Stimulated activated CD4-positive, alpha-beta T cell treated with anti-CD3 and anti-CD28 coated beads, TNF-alpha, amount 100 ng/mL, for 48 hours (primary cell): ENCODE data around the gene NFATC3.
"Not testable (repeated sequence)": the region's sequence is repeated elsewhere in the genome, so short reads cannot be mapped to it uniquely, and the experiment has no call there.

Experiments
- DNase-seq, 3 donors: peaks; one replicate each; pipeline ENCODE4 v3.0.0-alpha.2; 2020; ENCODE audit warnings: low read depth in 3 of 3

Gene NFATC3

DNA sequence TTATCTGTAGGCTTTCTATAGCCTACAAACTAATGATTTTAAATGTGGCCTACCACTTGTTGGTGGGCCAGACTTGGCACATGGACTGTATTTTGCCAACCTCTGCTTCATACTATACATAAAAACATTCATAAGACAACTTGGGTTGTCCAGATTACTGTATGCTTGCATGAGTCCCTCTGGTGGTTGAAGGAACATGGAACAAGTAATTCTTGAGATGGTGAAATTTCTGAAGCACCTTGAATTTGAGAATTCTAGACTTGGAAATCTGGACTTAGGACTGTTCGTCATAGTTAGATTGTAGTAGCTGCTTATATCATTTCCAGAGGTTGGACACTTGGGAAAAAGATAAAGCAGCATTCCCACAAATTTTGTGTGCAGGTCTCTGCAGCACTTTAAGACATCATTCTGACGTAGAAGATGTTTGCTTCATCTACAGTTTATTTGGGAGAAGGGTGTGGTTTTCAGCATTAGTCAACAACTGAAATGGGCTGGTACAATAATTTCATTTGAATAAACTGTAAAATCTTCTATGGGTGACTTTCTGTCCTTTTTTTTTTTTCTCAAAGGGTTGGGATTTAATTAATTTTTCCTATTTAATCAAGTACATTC, 31.2 kb downstream of the NFATC3 start:
- no peak for DNase-seq

DNA sequence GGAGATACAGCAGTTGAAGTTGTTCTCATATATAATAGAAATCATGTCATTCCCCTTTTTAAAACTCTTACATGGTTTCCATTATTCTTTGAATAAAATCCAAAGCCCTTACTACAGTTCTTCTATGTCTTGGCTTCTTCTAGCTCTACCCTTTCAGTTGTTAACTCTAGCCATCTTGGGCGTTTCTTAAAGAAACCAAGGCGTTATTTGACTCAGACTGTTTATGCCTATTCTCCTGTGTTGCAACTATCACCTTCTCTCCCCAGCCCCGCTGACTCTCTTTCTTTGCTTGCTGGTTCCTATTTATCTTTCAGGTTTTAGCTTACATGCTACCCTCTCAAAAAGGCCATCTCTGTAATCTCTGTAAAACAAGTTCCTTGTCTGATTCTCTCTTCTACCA, 32.7 kb downstream of the NFATC3 start:
- DNase-seq, result no peak

DNA sequence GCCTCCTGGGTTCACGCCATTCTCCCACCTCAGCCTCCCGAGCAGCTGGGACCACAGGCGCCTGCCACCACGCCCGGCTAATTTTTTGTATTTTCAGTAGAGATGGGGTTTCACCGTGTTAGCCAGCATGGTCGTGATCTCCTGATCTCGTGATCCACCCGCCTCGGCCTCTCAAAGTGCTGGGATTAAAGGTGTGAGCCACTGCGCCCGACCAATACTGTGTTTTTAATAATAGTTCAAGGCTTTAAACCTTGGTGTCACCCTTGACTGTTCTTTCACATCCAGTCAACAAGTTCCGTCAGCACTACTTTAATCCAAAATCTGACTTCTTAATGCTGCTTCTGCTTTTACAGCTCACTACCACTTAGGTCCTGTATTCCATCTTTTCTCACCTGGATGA, 33.8 kb downstream of the NFATC3 start:
- not testable (repeated sequence) for DNase-seq

DNA sequence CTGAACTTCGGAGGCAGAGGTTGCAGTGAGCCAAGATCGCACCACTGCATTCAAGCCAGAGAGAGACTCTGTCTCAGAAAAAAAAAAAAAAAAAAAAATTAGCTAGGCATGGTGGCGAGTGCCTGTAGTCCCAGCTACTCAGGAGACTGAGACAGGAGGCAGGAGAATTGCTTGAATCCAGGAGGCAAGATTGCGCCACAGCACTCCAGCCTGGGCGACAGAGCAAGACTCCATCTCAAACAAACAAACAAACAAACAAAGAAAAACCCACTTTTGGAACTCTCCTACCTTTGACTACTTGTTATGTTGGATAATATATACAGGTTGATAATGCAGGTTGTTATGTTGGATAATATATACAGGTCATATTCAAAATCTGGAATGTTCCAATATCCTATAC, 35.3 kb downstream of the NFATC3 start:
- DNase-seq, result not testable (repeated sequence)

DNA sequence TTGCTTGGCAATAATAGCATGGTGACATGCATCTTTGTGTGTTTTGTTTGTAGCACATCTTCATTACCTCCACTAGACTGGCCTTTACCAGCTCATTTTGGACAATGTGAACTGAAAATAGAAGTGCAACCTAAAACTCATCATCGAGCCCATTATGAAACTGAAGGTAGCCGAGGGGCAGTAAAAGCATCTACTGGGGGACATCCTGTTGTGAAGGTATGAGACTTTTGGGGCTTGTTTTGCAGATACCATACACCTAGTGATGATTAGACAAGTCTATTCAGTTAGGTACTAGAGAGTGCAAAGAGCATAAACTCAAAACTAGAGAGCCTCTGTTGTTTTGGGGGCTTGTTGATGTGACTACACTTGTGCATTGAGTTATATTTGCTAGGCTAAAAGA, 41.2 kb downstream of the NFATC3 start:
- DNase-seq, result no peak

DNA sequence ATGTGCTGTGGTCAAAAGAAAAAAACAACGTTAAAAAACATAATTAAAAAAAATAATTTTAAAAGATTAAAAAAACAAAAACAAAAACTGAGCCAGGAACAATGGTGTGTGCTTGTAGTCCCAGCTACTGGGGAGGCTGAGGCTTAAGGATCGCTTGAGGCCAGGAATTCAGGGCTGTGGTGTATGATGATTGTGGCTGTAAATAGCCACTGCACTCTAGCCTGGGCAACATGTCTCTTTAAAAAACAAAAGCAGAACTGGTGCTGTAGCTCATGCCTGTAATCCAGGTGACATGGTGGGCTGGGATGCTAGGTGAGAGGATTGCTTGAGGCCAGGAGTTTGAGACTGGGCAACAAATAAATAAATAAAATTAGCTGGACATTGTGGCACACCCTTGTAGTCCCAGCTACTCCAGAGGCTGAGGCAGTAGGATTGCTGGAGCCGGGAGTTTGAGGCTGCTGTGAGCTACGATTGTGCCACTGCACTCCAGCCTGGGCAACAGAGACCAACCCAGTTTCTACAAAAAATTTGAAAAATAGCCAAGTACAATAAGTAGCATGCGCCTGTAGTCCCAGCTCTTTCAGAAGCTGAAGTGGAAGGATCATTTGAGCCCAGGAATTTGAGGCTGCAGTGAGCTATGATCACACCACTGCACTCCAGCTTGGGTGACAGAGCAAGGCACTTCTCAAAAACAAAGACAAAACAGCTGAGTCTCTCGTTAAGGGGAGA, 43.6 kb downstream of the NFATC3 start:
- DNase-seq, result no peak

DNA sequence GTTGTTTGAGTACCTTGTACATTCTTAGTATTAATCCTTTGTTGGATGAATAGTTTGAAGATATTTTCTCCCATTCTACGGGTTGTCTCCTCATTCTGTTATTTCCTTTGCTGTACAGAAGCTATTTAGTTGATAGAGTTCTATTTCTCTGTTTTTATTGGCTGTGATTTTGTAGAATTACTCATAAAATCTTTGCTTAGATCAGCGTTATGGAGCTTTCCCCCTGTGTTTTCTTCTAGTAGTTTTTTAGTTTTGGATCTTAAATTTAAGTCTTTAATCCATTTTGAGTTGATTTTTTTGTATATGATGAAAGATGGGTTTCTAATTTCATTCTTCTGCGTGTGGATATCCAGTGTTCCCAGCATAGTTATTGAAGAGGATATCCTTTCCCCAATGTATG, 45.4 kb downstream of the NFATC3 start:
- no peak for DNase-seq

DNA sequence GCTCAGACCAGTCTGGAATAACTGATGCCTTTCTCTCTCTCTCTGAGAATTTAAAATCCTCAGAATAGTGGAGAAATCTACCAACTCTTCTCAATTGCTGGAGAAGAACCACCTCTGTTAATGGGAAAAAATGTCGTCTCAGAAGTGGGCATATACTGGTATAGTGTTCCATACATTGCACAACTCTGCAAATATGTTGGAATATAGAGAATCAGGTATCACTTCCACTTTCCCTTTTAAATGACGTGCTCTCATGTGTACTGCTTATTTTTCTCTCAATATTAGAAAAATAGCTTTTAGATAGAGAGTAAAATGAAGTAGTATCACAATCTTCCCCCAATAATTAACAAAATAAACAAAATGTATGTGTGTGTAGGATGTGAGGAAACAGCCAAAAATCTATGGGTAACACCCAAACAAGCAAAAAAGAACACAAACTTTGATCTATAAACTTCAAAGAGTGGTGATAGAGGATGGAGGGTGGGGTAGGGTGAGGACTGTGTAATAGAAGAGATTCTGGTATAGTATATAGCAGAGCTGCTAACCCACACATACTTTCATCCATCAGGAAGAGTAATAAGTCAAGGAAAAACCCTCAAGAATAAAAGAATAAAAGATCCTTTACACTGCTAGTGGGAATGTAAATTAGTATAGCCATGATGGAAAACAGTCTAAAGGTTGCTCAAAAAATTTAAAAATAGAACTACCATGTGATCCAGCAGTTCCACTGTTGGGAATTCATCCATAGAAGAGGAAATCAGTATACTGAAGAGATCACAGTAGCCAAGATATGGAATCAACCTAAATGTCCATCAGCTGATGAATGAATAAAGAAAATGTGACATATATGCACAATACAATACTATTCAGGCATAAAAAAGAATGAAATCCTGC, 46.9 kb downstream of the NFATC3 start:
- no peak for DNase-seq

DNA sequence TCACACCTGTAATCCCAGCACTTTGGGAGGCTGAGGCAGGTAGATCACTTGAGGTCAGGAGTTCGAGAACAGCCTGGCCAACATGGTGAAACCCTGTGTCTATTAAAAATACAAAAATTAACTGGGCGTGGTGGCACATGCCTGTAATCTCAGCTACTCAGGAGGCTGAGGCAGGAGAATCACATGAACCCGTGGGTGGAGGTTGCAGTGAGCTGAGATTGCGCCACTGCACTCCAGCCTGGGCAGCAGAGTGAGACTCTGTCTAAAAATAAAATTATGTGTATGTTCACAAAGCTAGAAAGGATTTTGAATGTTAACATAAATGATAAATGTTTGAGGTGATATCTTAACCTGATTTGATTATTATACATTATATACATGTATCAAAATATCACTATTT, 47.8 kb downstream of the NFATC3 start:
- DNase-seq, result not testable (repeated sequence)

DNA sequence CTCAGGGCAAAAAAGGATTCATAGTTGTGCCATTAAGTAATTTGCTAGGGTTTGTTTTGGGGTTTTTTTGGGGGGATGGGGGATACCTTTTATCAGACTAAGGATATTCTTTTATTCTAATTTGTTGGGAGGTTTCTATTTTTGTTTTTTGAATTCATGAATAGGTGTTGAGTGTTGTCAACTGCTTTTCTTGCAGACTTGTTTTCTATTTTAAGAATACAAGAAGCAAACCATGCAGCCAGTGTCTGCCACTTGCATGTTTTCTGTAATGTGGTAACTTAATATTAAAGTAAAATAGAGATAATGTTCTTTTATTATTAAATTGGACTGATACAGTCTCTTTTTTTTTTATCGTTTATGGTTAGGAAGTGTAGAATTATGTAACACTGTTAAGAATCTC, 49.5 kb downstream of the NFATC3 start:
- no peak for DNase-seq

DNA sequence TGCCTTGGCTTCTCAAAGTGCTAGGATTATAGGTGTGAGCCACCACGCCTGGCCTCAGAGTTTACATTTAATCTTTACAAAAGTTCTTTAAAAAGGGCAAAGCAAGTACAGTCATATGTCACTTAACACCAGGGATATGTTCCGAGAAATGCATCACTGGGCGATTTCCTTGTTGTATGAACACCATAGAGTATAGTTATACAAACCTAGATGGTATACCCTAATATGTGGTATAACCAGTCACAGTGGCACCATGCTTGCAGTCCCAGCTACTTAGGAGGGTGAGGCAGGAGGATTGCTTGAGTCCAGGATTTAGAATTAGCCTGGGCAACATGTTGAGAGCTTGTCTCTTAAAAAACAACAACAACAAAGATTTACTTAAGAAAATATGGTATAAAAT, 51.3 kb downstream of the NFATC3 start:
- no peak for DNase-seq

DNA sequence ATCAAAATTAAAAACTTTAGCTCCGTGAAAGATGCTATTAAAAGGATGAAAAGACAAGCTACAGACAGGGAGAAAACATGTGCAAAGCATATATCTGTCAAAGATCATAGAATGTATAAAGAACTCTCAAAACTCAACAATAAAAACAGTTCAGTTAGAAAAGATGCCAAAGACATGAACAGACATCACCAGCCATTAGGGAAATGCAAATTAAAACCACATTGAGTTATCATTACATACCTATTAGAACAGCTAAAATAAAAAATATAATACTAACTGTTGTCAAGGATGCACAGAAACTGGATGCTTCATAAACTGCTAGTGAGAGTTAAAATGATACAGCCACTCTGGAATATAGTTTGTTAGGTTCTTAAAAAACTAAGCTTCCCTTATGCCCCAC, 58.8 kb downstream of the NFATC3 start:
- no peak for DNase-seq

DNA sequence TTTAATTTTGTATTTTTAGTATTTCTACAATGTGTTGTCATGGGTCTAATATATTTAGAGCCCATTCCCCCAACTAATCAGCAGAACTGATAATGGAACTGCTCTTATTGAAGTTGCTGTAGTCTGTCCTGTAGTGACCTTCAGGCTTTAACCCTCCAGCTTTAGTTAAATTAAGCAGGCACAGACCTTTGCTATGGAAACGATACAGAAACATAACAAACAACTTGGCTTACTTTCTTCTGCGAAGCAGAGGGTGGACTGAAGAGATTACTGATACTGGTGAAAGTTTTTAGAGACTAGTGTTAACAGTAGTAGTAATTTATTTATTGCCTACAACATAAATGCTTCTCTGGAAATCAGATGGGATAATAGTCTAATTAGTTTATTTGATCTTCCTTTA, 61.4 kb downstream of the NFATC3 start:
- no peak for DNase-seq

DNA sequence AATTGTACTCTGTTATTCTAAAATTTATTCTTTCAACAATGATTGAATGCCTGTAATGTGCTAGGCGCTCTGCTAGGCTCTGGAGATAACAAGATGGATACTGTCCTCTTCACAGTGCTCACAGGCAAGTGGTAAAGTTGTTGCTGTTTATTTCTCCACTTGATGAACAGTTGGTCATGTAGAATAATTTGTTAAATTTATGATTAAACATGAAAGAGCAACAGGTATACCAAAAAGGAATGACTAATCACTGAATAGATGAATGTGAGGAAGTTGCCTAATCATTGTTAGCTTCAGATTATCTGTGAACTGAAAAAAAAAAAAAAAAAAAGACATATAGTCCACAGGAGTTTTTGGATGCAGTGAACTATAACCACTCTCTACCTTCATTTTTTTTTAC, 62.3 kb downstream of the NFATC3 start:
- no peak for DNase-seq

DNA sequence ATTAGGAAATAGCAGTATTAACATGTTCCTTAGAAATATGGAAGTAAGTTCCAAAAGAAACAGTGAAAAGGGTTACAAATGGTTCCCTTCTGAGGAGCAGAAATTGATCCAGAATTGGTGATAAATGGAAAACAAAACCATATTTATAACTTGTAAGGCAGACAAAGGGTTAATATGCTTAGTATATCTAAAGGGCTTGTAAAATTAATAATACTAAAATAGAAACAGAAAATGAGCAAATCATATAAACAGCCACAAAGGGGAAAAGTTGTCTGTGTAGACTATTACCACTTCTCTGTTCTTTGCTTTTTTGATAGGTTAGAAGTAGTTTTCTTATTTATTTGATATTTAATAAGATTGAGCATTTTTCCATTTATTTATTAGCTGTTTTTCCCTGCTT, 64.4 kb downstream of the NFATC3 start:
- DNase-seq, result no peak

DNA sequence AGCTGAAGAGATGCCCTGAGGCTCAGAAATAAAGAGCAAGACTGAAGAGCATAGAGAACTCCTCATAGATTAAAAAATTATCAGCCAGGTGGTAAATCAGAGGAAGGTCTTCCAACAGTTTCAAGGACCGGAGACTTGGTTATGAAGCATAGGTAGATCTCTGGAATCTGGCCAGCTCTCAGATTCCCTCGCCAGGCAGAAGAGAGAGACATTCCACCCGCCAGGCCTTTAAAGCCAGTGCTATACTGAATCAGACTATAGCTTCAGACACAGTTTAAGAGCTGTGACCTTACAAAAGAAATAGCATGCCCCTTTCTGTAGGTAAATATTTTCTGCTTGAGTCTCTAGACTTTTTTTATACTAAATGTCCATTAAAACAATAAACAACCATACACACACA, 70.3 kb downstream of the NFATC3 start:
- DNase-seq, result no peak

DNA sequence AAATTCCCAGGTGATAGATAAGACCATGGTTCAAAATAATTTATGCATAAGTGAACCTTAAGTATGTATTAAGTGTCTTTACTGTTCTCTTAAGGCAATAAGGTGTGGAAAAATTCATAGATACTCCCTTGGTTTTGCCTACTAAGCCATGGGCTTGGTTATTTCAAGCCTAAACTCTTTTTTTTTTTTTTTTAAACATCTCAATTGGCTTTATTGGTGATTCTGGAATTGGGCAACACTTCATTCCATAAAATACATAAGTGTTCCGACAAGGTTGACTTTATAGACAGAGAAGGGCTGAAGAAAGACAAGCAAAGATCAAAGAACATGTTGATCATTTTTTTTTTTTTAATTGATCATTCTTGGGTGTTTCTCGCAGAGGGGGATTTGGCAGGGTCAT, 77.2 kb downstream of the NFATC3 start:
- no peak for DNase-seq

DNA sequence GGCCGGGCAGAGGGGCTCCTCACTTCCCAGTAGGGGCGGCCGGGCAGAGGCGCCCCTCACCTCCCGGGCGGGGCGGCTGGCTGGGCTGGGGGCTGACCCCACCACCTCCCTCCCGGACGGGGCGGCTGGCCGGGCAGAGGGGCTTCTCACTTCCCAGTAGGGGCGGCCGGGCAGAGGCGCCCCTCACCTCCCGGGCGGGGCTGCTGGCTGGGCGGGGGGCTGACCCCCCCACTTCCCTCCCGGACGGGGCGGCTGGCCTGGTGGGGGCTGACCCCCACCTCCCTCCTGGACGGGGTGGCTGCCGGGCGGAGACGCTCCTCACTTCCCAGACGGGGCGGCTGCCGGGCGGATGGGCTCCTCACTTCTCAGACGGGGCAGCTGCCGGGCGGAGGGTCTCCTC, 78.1 kb downstream of the NFATC3 start:
- not testable (repeated sequence) for DNase-seq

DNA sequence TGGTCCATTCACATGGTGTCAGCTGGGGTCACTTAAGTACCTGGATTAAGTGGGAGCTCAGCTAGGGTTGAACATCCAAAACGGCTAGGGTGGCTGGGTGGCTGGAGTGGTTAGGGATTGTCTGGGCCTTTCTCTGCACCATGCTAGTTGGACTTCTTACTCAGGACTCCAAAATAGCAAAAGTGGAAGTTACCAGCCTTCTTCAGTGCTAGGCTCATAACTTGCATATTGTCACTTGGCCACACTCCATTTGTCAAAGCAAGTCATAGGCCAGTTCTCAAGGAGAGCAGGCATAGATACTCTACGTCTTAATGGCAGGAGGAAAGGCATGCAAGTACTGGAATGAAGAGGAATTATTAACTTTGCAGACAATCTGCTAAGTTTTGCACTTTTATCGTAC, 81.1 kb downstream of the NFATC3 start:
- DNase-seq, result no peak

DNA sequence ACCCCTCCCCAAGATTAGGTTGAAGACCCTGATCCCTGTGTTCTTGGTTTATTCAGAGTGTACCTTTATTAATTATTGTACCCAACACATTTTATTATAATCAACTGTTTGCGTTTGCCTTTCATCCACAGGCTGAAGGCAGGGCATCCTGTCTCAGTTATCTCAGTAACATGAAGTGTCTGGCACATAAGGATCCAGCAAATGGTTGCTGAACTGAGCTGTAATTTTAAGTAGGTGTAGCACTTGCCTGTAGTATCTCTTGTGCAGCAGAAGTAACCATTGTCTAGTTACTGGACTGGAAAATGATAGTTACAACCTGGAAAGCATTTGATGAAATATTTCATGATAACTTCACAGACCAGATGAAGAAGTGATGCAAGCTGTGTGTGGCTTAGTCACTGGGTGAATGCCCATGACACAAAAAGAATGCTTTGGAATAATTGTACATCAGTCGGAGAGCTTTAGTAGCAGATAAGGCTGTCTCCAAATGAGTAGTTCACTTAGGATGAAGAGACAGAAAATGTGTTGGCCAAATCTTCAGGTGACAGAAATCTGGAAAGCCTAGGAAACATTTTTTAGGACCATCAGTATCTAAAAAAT, 94.1 kb downstream of the NFATC3 start:
- no peak for DNase-seq

DNA sequence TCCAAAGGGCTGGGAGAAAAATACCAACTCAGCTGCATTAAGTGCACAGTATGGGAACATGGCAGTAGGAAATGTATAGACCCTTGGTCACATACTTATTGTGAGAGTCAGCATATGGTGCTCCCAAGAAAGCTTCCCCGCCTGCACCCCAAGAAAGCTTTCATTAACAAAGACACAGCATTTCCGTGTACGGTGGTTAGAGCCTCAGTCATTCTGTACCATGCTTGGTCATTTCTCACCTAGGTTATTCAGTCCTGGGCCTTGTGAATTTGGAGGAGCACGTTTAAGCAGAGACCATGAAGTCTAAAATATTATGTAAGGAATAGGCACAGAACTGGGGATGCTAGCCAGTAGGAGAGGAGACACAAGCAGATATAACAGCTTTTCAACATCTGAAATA, 94.7 kb downstream of the NFATC3 start:
- no peak for DNase-seq

DNA sequence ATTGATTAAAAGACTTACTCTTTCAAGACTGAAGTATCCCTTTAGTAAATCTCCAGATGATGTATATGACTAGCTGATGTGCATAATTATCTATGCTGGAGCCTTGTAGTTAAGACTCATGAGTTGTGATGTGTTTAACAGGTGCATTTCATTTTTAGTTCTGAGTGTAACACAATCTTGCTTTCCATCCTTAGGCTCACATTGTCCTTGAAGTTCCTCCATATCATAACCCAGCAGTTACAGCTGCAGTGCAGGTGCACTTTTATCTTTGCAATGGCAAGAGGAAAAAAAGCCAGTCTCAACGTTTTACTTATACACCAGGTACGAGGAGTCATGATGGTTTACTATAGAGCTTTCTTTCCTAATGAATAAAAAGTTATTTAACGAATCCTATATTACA, 97.9 kb downstream of the NFATC3 start:
- DNase-seq, result no peak
